Endothelial cell of umbilical vein (primary cell): ENCODE measurements around the gene CNTD1.

Source experiments
- CTCF ChIP-seq, 2 donors: IDR thresholded peaks; 1 replicate in 1 of 2; 2 replicates in 1 of 2; pipeline ENCODE4 v1.5.1; 2011; ENCODE audit warnings: low read length in 2 of 2, mild to moderate bottlenecking in 2 of 2, moderate library complexity in 2 of 2, control low read depth in 1 of 2, inconsistent platforms in 1 of 2, low read depth in 1 of 2; ENCODE audit not compliant: insufficient read depth in 1 of 2; ENCODE audit errors: extremely low read depth in 1 of 2
- POLR2AphosphoS5 ChIP-seq: IDR thresholded peaks from 2 replicates; pipeline ENCODE4 v1.6.1; 2012; ENCODE audit warnings: low read depth, mild to moderate bottlenecking, control low read depth, low read length, moderate library complexity; ENCODE audit not compliant: insufficient read depth
- TF ChIP-seq, protein P1 (sequence below): IDR thresholded peaks from 2 replicates; pipeline ENCODE4 v1.6.1; 2011; ENCODE audit not compliant: insufficient read depth, insufficient read length

GRCh38 chr17:42833767-42834422 is 35.2 kb downstream of the CNTD1 start:
- TF ChIP-seq, protein P1, sequence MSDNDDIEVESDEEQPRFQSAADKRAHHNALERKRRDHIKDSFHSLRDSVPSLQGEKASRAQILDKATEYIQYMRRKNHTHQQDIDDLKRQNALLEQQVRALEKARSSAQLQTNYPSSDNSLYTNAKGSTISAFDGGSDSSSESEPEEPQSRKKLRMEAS: no peak
- TF ChIP-seq CTCF (IDR thresholded peaks at IDR 0.05; ENCODE audit: extremely low read depth in 1 of 2, insufficient read depth in 1 of 2, low read depth in 1 of 2, low read length in 2 of 2): no peak
- no peak for TF ChIP-seq POLR2AphosphoS5
